GM12875 (cell line): ENCODE measurements around the gene NOS1AP.

Experiments
- H3K4me3 ChIP-seq: one replicate; pipeline ENCODE4 v1.5.1; 2011; ENCODE audit warnings: low read depth, low read length, control low read depth
- TF ChIP-seq, protein P1 (sequence below): IDR thresholded peaks from 2 replicates; pipeline ENCODE4 v1.5.1; 2011; ENCODE audit warnings: low read depth, mild to moderate bottlenecking, control low read depth, inconsistent platforms, low read length, moderate library complexity, borderline replicate concordance; ENCODE audit not compliant: insufficient read depth

The NOS1AP gene

DNA sequence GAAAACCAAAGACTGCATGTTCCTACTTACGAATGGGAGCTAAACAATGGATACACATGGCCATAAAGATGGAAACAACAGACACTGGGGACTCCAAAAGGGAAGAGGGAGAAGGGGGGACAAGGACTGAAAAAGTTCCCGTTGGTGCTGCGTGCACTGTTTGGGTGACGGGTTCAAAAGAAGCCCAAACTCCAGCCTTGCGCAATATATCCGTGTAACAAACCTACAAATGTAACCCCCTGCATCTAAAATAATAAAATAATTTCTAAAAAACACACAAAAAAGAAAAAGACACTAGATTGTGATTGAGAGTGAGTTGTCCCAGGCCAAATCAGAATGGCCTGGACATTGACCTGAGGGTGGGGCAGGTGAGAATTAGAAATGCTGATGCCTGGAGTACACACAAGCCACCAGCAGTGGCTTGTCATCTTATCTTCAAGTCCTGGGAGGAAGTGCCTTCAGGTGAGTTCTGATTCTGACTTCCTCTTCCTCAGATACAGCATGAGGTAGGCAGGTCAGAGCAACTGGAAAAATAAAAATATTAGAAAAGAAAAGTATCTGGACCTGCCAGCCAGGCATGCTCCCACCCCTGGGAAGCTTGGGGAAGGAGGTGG lies 252.4 kb downstream of the NOS1AP start:
- H3K4me3 ChIP-seq = no peak overlapping the region
- TF ChIP-seq, protein P1, sequence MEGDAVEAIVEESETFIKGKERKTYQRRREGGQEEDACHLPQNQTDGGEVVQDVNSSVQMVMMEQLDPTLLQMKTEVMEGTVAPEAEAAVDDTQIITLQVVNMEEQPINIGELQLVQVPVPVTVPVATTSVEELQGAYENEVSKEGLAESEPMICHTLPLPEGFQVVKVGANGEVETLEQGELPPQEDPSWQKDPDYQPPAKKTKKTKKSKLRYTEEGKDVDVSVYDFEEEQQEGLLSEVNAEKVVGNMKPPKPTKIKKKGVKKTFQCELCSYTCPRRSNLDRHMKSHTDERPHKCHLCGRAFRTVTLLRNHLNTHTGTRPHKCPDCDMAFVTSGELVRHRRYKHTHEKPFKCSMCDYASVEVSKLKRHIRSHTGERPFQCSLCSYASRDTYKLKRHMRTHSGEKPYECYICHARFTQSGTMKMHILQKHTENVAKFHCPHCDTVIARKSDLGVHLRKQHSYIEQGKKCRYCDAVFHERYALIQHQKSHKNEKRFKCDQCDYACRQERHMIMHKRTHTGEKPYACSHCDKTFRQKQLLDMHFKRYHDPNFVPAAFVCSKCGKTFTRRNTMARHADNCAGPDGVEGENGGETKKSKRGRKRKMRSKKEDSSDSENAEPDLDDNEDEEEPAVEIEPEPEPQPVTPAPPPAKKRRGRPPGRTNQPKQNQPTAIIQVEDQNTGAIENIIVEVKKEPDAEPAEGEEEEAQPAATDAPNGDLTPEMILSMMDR = no peak

DNA sequence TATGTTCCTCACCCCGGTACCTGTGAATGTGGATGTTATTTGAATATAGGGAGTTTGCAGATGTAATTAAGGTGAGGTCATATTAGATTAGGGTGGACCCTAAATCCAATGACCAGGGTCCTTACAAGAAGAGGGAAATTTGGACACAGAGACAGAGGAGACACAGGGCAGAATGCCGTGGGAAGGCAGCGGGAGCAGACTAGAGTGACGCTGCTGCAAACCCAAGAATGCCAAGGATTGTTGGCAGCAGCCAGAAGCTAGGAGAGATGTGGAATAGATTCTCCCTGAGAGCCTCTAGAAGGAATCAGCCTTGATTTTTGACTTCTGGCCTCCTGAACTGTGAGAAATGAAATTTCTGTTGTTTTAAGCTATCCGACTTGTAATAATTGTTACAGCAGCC lies 253.5 kb downstream of the NOS1AP start:
- TF ChIP-seq, protein P1 = no peak
- no peak overlapping the region for H3K4me3 ChIP-seq

DNA sequence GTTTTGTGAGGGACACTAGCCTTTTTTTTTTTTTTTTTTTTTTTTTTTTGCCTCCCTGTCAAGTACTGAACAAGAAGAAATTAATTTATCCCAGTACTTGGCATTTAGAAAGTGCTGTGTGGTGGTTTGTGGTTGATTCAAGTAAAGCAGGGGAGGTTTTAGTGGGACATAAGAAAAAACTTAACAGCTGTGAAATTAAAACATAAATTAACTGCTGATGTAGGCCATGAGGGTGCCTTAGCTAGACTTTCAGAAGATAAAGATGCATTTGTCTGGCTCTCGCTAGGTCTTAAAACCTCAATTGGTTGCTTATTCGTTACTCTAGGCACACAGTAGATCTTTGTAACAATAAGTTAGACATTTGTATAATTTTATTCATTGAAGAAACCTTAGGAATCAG lies 254.9 kb downstream of the NOS1AP start:
- TF ChIP-seq, protein P1 = no peak

DNA sequence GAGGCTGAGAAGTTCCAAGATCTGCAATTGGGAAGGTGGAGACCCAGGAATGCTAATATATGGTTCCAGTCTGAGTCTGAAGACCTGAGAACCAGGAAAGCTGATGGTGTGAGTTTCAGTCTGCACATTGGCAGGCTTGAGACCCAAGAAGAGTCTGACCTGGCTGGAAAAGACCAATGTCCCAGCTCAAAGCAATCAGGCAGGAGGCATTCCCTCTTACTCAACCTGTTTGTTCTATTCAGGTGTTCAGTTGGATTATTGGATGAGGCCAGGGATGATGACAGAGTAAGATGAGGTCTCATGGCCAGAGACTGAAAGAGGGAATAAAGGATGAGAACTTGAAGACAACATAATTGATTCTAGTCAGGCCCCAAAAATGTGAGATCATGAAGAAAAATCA lies 257.1 kb downstream of the NOS1AP start:
- TF ChIP-seq, protein P1 = no peak
- H3K4me3 ChIP-seq = no peak overlapping the region

More for the DNA sequence above, 254.9 kb downstream of the NOS1AP start:
- no peak overlapping the region for H3K4me3 ChIP-seq

DNA sequence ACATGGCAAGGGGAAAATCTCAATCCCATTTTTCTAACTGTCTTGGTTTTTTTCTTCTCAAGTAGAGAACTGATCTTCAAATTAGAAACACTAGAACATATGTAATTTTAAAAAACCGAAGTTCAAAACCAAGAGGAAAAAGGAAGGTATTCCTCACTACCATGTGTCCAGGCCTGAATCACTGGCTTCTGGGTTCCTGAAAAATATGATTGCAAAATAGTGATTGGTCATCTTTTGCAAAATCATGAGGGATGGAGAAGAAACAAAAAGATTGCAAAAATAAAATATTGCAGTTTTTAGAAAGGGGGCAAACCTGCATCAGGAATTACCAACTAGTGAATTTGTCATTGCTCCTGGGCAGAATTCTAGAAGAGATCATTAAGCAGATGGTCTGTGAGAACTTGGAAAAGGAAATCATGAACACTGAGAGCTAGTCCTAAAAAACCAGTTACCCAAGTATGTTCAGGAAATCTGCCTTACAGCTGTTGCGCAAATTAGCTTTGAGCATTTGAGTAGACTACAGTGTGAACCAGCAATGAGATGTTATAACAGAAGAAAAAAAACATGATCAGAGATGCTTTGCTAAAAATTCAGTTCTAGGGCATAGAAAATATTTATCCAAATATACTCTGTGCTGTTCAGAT lies 257.8 kb downstream of the NOS1AP start:
- TF ChIP-seq, protein P1 = no peak
- no peak overlapping the region for H3K4me3 ChIP-seq

DNA sequence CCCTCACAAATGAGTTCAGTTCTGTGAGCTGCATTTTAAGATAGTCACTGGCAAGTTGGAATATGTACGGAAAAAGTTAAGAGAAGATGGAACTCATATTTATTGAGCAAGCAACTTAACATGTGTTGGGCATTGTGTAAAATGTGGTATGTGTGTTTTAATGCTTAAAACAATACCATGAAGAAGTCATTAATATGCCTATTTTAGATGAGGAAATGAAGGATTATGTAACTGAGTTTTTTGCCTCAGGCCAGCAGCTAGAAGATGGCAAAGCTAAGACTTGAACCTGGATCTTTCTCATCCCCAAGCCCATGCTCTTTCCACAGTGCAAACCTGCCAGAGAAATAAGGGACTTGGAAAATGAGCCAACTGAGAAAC lies 258.3 kb downstream of the NOS1AP start:
- H3K4me3 ChIP-seq = no peak overlapping the region
- TF ChIP-seq, protein P1 = no peak

DNA sequence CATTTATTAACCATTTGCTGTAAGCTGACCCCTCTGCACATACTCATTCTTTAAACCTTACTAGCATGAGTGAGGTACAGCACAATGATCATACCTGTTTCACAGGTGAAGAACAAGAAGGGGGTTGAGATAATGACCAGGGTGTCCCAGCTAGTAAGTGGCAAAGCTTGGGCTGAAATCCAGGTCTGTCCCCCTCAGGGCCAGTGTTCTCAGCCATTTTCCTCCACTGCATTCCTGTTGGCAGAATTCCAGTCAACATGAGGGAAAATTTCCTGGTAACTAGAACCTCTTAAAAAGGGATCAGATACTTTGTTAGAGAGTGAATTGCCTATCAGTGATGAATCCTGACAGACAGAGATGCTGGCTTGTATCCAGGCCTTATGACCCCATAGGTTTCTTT lies 259.0 kb downstream of the NOS1AP start:
- H3K4me3 ChIP-seq = no peak overlapping the region
- TF ChIP-seq, protein P1 = no peak
